GM21723 (cell line): ENCODE measurements around the gene TEX22.

Experiments used
- ATAC-seq: cut with Tn5 transposase; IDR thresholded peaks from one replicate; pipeline ENCODE4 v1.9.1; 2021; ENCODE audit warnings: mild to moderate bottlenecking, moderate library complexity; ENCODE audit not compliant: unreplicated experiment

Gene TEX22

DNA sequence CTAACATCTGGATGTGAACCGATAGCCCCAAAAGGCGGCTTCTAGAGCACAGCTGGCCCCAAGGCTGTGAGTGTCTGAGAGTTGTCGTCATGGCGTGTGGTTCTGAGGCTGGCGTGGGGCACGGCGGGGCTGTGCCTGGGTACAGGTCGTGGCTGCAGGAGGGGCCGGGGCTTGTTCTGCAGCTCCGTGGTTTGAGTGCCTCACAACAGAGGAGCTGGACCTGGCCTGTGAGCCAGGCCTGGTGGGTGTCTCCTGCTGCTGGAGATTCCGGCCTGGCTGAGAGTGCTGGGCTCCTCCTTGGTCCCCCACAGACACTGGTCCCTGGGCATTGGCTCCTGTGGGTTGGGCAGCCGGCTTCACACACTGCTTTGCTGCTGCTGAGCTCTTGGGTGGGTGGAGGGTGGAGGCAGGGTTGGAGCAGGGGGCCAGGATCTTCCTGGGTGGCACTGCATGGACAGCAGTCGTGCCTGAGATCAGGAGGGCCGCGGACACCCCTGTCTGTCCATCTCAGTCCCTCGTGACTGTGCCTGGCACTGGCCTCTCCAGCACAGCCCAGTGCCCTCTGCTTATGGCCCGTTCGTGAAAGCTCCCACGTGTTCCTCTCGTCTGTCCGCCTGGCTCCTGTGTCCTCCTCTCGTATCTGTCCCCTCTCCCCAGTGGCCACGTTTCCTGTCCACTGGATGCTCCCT lies 31.8 kb upstream of the TEX22 start:
- no peak for ATAC-seq

DNA sequence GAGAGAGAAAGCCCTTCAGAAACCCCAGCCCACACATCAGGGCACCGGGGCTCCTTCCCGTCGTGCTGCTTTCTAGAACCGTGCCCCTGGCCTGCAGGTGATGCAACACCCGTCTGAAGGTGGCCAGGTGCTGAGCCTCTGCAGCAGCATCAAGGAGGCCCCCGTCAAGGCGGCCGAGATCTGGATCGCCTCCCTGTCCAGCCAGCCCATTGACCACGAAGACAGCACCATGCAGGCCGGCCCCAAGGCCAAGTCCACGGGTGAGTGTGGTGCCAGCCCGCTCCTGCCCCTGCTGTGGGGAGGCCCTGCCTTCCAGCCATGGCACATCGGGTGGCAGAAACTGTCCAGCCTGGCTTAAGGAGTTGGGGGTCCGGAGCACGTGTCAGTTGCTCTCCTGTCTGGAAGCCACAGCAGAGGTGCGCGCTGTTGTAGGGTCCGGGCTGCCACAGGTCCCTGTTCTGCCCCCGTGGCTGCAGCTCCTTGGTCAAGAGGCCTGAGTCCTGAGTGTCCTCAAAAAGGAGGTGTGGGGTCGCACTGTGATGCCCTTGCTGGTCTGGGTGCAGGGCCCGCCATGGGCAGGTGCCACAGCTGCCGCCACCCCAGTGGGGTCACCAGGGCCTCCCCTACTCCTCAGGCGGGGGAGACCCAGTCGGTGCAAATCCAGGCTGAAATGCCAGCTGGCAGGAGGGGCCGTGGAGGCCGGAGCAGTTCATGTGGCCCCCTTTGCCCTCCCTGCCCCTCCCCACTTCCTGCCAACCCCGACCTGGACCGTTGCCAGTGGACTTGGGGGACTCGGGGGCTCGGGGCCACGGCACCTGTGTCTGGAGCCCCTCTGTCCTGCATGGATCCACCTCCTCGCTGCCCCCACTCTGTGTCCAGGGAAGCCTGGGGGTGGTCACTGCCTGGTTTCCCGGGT lies 31.0 kb upstream of the TEX22 start:
- no peak for ATAC-seq

DNA sequence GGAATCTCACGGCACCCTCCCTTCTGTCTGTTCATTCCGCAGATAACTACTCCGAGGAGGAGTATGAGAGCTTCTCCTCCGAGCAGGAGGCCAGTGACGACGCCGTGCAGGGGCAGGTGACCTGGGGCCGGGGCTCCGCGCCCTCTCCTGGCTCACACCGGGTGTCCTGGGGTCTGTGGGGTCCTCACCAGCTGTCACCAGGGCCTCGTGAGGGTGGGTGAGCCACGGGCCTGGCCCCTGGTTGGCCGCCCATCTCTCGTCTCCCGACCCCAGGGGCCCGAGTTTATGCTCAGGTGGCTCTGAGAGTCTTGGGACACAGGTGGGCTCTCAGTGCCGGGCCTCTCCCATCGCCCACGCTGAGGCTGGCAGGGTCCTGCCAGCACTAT lies 30.3 kb upstream of the TEX22 start:
- no peak for ATAC-seq

- no peak for ATAC-seq
These were observed 29.9 kb upstream of the TEX22 start for GRCh38 chr14:105368426-105368825.

DNA sequence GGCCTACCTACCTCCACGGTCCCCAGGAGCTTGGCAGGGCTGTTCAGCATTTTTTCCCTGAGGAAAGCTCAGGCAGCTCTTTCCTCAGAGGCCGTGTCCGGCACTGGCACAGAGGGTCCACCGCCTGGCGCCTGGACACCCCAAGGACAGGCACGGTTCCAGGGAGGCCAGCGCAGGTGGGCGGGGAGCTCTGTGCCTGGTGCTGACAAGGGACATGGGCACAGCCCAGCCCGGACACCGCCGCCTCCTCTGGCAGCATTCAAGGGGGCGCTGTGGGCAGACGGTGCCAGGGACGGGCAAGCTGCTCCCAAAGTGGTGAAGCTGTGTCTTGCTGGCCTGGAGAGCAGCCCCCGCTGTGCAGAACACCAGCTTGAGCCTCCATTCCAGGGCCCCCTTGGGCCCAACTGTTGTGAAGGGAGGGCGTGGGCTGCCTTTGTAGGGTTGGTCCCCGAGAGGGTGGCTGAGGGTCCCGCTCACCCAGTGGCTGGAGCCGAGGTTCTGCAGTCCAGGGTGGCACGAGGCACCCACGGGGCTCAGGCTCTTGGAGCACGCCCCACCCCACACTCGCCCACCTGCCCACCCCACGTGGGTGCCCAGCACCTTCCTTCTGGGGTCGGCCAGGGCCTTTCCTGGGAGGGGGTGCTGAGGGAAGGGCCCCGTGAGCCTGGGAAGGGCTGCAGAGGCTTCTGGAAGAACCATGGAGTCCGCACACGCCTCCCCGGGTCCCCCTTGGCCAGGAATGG lies 29.3 kb upstream of the TEX22 start:
- no peak for ATAC-seq

GRCh38 chr14:105369653-105370040 lies 28.7 kb upstream of the TEX22 start:
- ATAC-seq = no peak

DNA sequence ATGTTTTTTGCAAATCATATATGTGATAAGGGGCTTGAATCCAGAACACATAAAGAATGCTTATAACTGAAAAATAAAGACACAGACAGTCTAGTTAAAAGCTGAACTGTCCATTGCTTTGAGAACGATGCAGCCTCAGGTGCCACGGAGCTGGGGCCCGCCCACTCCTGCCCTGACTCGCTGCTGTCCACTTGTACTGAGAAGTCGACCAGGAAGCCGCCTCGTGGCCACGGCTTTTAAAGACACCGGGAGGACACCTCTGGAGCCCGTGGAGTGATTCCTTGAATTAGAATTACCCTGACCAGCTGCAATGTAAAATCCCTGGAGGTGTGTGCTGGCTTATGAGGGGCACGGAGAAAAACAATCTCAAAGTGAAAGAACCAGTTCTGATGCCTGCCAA lies 23.9 kb upstream of the TEX22 start:
- no peak for ATAC-seq

DNA sequence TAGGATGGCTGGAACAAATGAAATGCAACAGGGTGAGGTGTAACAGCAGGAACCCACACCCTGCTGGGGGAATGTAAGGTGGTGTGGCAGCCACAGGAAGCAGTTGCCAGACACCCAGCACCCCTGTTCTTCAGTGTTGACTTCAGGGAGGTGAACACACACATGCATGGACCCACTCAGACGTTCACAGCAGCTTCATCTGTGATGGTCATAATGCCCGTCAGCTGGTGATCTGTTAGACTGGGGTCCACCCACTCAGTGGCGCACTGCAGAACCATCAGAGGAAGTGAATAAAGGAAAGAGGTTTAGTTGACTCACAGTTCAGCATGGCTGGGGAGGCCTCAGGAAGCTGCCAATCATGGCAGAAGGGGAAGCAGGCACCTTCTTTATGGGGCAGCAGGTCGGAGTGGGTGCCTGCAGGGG lies 22.7 kb upstream of the TEX22 start:
- ATAC-seq = no peak

- no peak for ATAC-seq
These were observed 21.6 kb upstream of the TEX22 start for GRCh38 chr14:105376521-105377440.

- no peak for ATAC-seq
These were observed 20.7 kb upstream of the TEX22 start for GRCh38 chr14:105377555-105378182.

DNA sequence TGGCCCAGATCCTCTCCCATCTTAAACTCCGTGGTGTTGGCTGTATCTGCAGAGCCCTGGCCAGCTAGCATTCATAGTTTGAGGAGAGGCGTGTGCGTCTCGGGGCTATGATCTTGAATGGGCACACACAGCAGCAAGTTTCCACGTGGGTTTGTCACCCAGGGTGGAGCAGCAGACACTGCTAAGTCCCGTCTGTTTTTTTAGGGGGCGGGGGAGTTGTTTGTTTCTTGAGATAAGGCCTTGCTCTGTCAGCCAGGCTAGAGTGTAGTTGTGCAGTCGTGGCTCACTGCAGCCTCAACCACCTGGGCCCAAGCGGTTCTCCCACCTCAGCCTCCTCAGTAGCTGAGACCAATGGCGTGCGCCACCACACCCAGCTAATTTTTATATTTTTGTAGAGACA lies 20.1 kb upstream of the TEX22 start:
- no peak for ATAC-seq

DNA sequence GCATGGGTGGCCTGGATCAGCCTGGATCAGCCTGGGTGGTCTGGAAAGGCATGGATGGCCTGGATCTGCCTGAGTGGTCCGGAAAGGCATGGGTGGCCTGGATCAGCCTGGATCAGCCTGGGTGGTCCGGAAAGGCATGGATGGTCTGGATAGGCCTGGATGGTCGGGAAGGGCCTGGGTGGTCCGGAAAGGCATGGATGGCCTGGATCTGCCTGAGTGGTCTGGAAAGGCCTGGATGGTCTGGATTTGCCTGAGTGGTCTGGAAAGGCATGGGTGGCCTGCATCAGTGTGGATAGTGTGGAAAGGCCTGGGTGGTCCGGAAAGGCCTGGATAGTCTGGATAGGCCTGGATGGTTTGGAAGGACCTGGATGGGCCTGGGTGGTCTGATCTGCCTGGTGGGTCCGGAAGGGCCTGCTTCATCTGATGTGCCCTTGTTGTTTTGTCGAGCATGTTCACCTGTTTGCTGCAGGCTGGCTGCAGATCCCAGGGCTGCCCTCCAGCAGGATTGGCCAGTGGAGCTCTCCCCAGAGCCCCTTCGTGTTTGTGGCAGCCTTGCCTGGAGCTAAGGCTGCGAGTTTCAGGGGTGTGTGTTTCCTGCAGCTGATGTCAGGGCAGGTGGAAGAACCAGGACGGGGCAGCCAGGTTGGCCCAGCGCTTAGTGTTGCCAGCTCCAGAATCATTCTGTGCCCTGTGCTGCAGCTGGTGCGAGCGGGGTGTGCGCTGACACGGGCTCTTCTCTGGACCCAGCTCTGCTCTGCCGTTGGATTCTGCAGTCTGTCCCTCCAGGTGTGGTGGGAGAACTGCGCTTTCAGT lies 19.3 kb upstream of the TEX22 start:
- no peak for ATAC-seq

GRCh38 chr14:105379946-105380345 lies 18.4 kb upstream of the TEX22 start:
- no peak for ATAC-seq

- ATAC-seq = no peak
These were observed 17.6 kb upstream of the TEX22 start for GRCh38 chr14:105380756-105381155.

DNA sequence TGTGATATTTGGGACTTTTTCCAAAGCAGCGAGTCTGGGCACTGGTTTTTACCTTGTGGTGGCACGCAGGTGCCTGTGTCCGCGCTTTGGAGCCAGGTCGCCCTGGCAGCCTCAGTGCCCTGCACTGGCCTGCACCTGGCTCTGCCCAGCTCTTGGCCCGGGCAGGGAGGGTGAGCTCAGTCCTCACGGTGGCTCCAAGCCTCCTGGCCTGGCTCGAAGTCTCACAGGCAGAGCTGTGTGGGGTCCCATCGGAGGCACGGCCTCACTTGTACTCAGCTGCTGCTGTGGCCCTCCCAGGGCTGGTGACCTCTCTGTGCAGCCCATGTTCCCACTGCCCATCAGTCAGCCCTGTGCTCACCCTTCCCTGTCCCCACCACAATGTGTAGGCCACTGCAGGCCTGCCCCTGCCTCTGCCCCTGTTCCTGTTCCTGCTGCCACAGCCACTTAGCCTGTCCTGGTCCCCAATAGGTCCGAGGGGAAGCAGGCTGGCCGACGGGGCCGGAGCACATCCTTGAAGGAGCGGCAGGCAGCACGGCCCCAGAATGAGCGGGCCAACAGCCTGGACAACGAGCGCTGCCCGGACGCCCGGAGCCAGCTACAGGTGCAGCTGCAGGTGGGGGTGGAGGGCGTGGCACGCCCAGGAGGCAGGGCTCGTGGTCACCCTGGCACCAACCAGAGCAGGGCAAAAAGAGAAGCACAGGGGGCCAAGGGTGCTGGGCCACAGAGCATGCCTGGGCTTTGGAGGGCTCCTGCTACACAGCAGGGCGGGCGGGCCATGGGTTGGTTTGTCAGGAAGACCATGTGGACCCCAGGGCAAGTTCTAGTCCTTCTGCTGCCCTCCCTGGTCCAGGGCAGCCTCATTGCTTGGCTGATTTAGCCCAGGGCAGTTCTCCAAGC lies 16.6 kb upstream of the TEX22 start:
- ATAC-seq = no peak

- no peak for ATAC-seq
These were observed 15.8 kb upstream of the TEX22 start for GRCh38 chr14:105382343-105383082.

- no peak for ATAC-seq
These were observed 15.1 kb upstream of the TEX22 start for GRCh38 chr14:105383083-105383730.
